ENCODE data around the gene BDKRB2.

BDKRB2 gene

DNA sequence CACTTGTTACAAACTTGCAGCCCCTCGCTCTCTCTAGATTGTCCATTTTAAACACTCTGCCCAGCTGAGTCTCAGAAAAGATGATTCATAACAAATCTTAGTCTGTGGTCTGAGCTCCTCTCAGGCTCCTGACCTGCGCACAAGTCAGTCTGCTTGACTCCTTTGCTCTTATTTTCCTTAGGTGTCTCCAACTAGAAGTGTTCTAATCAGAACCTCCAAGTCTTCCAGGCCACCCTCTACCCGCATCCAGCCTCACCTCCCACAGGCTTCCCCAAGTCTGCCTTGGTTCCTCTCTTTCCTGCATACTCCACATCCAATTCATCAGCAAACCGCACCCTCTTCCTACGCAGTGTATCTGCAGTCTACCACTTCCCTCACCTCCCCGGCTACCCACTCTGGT is 42.4 kb upstream of the BDKRB2 start:
- Histone ChIP-seq H3K9me3 (ENCODE audit: insufficient read depth, low read length) (no peaks in the 10 kb centered on the region), H3K4me2 (ENCODE audit: low read length) (no peak overlapping the region), H3K27me3 (ENCODE audit: low read depth, low read length) (peaks cover 3% of the 10 kb centered on the region), H3K4me3 (ENCODE audit: low read length) (no peak overlapping the region), H3K27ac (ENCODE audit: low read length) (no peak overlapping the region), H3K4me1 (ENCODE audit: low read length) (no peaks in the 10 kb centered on the region), H3K36me3 (replicated peaks; ENCODE audit: low read depth, low read length) (no peaks in the 10 kb centered on the region), H4K20me1 (ENCODE audit: insufficient read depth, low read length) (no peaks in the 10 kb centered on the region), H2AFZ (ENCODE audit: low read depth, low read length) (no peak overlapping the region), H3K79me2 (ENCODE audit: low read length) (no peaks in the 10 kb centered on the region), H3K9ac (ENCODE audit: low read length) (no peak overlapping the region)
- TF ChIP-seq, protein P1, sequence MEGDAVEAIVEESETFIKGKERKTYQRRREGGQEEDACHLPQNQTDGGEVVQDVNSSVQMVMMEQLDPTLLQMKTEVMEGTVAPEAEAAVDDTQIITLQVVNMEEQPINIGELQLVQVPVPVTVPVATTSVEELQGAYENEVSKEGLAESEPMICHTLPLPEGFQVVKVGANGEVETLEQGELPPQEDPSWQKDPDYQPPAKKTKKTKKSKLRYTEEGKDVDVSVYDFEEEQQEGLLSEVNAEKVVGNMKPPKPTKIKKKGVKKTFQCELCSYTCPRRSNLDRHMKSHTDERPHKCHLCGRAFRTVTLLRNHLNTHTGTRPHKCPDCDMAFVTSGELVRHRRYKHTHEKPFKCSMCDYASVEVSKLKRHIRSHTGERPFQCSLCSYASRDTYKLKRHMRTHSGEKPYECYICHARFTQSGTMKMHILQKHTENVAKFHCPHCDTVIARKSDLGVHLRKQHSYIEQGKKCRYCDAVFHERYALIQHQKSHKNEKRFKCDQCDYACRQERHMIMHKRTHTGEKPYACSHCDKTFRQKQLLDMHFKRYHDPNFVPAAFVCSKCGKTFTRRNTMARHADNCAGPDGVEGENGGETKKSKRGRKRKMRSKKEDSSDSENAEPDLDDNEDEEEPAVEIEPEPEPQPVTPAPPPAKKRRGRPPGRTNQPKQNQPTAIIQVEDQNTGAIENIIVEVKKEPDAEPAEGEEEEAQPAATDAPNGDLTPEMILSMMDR (IDR thresholded peaks at IDR 0.05; ENCODE audit: low read depth, low read length), result no peak
- TF ChIP-seq EZH2phosphoT487 (IDR thresholded peaks at IDR 0.05; ENCODE audit: low read depth), result no peak

DNA sequence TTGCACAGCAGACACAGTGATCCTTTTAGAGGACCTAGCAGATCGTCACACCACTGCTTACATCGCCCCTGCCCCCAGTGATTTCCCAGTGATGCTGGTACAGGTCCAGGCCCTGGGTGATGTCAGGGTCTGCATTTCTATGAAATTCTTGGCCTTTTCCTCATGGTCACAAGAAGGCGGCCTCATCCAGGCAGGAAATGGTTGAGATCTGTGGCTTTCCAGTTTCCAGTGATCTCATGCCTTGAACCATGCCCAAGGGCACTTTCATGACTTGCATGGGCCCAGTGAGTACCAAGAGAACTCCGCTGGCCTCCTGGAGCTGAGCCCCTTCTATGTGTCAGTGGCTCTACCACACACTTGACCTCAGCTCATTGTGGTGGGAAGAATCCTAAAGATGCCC is 41.9 kb upstream of the BDKRB2 start:
- Histone ChIP-seq H3K9ac (ENCODE audit: low read length) (no peak overlapping the region), H3K27ac (ENCODE audit: low read length) (no peak overlapping the region), H3K27me3 (ENCODE audit: low read depth, low read length) (peaks cover 7% of the 10 kb centered on the region), H3K4me2 (ENCODE audit: low read length) (no peak overlapping the region), H3K4me3 (ENCODE audit: low read length) (no peak overlapping the region), H3K9me3 (ENCODE audit: insufficient read depth, low read length) (no peaks in the 10 kb centered on the region), H4K20me1 (ENCODE audit: insufficient read depth, low read length) (no peaks in the 10 kb centered on the region), H3K4me1 (ENCODE audit: low read length) (no peaks in the 10 kb centered on the region), H2AFZ (ENCODE audit: low read depth, low read length) (no peak overlapping the region), H3K36me3 (replicated peaks; ENCODE audit: low read depth, low read length) (no peaks in the 10 kb centered on the region), H3K79me2 (ENCODE audit: low read length) (no peaks in the 10 kb centered on the region)
- TF ChIP-seq, protein P1 (IDR thresholded peaks at IDR 0.05; ENCODE audit: low read depth, low read length), result no peak
- no peak for TF ChIP-seq EZH2phosphoT487 (IDR thresholded peaks at IDR 0.05; ENCODE audit: low read depth)

DNA sequence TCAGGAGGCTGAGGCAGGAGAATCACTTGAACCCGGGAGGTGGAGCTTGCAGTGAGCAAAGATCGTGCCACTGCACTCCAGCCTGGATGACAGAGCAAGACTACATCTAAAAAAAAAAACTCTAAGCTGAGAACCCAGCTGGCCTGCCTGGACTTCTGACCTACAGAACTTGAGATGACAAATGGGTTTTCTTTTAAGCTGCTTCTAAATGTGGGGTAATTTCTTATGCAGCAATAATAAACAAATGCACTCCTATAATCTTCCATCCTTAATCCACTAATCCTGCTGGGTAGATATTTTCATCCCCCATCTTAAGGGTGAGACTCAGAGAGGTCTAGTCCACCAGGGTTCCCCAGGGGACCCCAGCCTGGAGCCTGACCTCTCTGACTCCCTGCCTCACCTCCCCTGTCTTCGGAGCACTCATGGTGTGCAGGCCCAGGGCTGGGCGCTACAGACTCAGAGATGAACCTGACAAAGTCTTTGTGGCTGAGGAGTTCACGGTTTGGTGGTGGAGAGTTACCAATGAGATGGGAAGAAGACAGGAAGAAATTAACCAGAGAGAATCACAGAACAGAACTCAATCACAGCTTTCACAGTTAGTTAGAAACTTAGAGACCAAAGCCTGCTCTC is 39.7 kb upstream of the BDKRB2 start:
- Histone ChIP-seq H2AFZ (ENCODE audit: low read depth, low read length) (no peak overlapping the region), H3K9me3 (ENCODE audit: insufficient read depth, low read length) (no peaks in the 10 kb centered on the region), H3K4me2 (ENCODE audit: low read length) (no peak overlapping the region), H3K27me3 (ENCODE audit: low read depth, low read length) (peaks cover 16% of the 10 kb centered on the region), H3K27ac (ENCODE audit: low read length) (no peak overlapping the region), H3K9ac (ENCODE audit: low read length) (no peak overlapping the region), H4K20me1 (ENCODE audit: insufficient read depth, low read length) (no peaks in the 10 kb centered on the region), H3K36me3 (replicated peaks; ENCODE audit: low read depth, low read length) (no peaks in the 10 kb centered on the region), H3K4me1 (ENCODE audit: low read length) (no peaks in the 10 kb centered on the region), H3K79me2 (ENCODE audit: low read length) (no peaks in the 10 kb centered on the region), H3K4me3 (ENCODE audit: low read length) (no peak overlapping the region)
- TF ChIP-seq EZH2phosphoT487 (IDR thresholded peaks at IDR 0.05; ENCODE audit: low read depth), result no peak
- TF ChIP-seq, protein P1 (IDR thresholded peaks at IDR 0.05; ENCODE audit: low read depth, low read length), result no peak

DNA sequence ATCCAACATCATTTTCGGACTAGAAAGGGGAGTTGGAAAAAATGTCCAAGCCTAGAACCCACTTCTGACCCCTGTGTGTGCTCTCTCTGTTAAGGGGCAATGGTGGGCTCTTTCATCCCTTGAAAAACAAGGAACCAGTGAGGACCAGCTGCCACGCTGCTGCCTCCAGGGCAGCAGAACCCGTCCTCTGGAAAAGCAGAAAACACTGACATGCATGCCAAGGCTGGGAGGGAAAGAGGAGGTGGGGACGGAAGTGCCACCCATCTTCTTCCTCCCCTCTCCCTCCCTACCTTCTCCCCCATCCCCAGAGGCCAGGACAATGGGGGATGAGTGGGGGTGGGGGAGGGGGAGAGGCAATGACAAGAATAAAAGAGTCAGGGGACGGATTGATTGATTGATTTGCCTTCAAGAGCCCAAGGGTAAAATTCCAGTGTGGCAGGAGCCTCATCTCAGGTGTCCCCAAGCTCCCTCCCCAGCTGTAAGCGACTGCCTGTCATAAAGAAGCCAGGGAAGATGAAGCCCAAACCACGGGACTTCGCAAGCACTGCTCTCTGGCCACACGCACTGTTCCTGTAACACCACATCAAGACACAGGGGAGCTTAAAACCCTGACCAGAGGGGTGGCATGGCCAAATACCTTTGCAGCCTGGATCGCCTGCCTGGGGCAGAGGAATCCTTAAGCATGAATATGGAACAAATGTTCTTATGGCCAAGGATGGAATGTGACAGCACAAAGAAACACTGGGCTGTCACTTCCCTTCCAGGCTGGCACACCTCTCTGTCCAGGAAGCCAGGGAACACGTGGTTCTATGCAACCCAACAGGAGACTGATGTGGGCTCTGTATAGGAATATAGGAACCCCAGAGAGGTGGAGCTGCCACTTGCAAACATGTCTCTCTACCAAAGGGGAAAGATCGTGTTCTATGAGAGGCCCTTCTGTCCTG is 38.9 kb upstream of the BDKRB2 start:
- Histone ChIP-seq H4K20me1 (ENCODE audit: insufficient read depth, low read length) (no peaks in the 10 kb centered on the region), H3K79me2 (ENCODE audit: low read length) (no peaks in the 10 kb centered on the region), H3K36me3 (replicated peaks; ENCODE audit: low read depth, low read length) (no peaks in the 10 kb centered on the region), H3K4me2 (ENCODE audit: low read length) (no peak overlapping the region), H3K27me3 (ENCODE audit: low read depth, low read length) (peaks cover 16% of the 10 kb centered on the region), H3K9ac (ENCODE audit: low read length) (no peak overlapping the region), H3K9me3 (ENCODE audit: insufficient read depth, low read length) (no peaks in the 10 kb centered on the region), H3K4me3 (ENCODE audit: low read length) (no peak overlapping the region), H2AFZ (ENCODE audit: low read depth, low read length) (no peak overlapping the region), H3K27ac (ENCODE audit: low read length) (no peak overlapping the region), H3K4me1 (ENCODE audit: low read length) (no peaks in the 10 kb centered on the region)
- TF ChIP-seq, protein P1 (IDR thresholded peaks at IDR 0.05; ENCODE audit: low read depth, low read length), result no peak
- no peak for TF ChIP-seq EZH2phosphoT487 (IDR thresholded peaks at IDR 0.05; ENCODE audit: low read depth)

All from OCI-LY3 (cell line).